Activated CD8-positive, alpha-beta memory T cell treated with anti-CD3 and anti-CD28 coated beads, Interleukin-2, amount 50 U/mL, for 1 hour (primary cell): Measurements from ENCODE around the gene C1RL.

Experiments
- DNase-seq: peaks from one replicate; pipeline ENCODE4 v3.0.0-alpha.2; 2020; ENCODE audit errors: extremely low read depth

The C1RL gene, protein sequence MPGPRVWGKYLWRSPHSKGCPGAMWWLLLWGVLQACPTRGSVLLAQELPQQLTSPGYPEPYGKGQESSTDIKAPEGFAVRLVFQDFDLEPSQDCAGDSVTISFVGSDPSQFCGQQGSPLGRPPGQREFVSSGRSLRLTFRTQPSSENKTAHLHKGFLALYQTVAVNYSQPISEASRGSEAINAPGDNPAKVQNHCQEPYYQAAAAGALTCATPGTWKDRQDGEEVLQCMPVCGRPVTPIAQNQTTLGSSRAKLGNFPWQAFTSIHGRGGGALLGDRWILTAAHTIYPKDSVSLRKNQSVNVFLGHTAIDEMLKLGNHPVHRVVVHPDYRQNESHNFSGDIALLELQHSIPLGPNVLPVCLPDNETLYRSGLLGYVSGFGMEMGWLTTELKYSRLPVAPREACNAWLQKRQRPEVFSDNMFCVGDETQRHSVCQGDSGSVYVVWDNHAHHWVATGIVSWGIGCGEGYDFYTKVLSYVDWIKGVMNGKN

DNA sequence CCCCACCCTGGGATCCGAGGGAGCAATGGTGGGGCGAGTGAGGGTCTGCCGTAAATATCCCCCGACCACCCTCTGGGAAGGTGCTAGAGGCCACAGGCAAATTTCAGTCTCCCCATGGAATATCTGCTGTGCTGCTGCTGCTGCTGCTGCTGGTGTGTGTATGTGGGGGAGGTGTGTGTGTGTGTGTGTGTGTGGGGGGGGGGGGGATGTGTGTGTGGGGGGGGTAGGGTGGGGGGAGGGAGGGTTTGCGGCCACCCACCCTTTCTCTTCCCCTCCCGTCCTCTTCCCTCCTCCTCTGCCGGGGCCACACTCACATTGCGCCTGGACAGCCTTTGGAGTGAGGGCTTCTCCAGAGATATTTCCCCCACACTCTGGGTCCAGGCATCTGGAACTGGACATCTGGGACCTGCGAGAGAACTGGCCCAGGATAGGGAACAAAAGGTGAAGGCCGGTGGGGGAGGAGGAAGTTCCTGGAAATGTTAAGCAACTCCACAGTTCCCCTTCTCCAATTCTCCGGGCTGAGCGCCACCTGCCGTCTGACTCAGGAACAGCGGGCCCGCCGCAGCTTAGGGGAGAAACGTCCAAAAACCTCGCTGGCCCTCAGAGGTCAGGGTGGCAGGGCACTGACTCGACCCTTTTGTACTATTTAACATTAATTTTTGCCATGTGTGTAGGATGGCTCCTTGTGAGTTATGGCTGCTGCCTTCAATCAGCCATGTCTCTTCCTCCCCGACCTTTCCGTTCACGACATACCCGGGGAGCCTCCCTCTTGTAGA, at the start of gene C1RL:
TSS of gene C1RL (minus strand) at position 419 of the 776 bp plus-strand sequence. CDS start at position 385, 34 bp downstream.
- DNase-seq = no peak

DNA sequence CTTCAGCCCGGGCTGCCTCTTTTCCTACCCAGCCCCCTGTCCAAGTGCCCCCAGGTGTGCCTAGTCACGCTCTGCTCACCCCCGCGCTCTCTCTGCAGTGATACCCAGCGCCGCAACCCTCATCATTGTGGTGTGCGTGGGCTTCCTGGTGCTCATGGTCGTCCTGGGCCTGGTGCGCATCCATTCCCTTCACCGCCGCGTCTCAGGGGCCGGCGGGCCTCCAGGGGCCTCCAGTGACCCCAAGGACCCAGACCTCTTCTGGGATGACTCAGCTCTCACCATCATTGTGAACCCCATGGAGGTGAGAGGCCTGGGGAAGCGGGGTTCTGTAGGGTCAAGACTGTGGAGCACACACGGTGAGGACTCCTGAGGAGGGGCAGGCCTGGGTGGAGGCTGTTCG, 48.4 kb upstream of the C1RL start:
- DNase-seq = no peak

DNA sequence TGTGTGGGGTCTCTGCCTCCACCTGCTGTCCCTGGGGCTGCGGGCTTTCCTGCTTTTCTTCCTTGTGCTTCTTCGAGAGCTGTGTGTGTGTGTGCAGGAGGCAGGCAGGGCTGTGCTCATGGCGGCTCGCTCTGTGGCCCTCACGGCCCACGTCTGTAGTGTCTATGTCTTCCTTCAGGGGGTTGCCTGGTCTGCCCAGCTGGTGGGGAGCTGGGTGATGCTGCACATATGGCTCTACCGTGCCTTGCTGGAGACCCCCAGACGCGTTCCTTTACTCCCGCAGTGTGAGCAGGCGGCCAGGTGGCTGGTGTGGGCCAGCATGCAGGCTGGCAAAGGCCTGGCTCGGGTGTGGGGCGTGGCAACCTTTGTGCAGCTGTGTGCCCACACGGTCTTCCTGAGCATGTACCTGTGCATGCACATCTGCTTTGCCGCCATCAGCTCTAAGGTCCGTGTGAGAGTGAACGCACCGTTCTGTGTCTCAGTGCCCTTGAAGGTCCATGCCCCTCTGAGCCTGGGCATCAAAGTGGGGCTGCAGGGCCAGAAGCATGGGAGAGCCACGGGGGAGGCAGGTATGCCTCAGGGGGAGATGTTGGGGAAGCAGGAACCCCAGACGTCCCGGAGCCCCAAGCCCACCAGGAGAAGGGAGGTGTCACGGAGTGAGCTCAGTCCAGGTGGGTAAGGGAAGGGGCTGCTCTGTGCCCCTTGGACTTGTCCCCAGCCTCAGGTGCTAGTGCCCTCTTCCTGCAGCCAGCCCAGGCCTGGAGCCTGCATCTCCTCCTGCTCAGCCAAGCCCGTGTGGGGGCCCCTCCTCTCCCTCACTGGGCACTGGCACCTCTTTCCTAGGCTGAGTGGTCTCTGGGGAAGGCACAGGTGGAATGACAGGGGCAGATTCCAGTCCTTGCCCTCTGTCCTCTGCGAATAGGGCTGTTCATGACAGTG, 47.5 kb upstream of the C1RL start:
- DNase-seq = no peak

DNA sequence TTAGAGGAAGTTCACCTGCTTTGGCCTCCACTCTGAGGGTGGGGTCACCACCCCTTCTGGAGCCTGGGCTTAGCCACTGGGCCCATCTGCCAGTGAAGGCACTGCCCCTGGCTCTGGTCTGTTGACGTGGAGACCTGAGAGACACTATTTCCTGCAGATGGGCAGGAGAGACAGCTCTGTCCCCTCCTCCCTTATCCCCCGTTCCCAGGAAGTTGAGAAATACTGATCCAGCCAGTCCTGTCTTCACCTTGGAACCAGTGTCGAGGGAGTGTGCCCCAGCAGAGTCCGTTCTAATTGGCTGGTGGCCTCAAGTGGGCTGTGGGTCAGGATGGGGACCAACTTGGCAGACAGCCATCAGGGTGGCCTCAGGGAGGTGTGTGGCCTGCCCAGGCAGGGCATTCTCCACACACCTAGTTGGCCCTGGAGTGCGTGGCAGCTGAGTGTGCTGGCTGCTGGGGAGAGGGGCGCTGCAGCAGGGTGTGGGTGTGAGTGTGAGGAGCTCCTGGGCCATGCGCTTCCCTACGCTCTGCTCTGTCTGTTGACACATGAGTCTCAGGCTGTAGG, 46.5 kb upstream of the C1RL start:
- DNase-seq = no peak

DNA sequence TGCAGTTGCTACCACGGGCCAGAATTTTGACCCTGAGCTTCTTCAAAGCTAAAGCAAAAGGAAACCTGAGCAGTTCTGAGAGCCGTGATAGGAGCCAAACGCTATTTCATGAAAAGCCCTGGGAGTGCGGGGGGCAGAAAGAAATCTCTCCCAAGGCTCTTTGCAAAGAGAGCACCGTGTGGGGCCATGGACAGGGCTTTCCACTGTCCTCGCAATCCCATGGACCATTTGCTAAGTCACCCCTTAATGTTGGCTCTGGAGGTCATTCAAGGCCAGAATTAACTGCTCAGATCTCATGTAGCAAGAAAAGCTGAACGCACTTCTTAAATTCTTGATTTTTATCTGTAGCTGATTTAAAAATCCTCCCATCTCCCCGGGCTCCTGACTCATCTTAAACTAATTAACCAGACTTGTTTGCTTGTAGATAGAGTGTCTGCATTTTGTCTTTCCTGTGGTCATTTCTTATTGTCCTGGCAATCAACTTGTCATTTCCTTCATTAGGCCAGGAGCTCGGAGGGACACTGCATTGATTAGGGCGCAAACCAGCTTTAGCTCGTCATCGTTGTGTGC, 46.0 kb upstream of the C1RL start:
- DNase-seq = no peak

DNA sequence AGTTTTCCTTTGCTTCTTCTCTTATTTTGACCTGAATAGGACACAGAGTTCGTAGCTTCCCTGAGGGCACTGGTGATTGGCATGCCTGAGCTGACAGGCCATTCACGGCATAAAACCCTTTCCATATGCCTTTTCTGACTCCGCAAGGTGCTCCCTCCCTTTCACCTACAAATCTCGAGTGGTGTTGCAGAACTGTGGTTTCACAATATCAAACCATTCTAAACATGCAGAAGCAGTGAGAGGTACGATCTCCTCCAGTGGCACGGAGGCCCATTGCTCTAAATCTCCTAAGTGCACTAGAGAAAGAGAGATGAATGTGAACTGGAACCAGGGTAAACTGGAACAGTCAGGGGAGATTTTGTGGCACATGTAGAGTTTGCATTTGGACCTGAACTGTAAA, 45.0 kb upstream of the C1RL start:
- no peak for DNase-seq

DNA sequence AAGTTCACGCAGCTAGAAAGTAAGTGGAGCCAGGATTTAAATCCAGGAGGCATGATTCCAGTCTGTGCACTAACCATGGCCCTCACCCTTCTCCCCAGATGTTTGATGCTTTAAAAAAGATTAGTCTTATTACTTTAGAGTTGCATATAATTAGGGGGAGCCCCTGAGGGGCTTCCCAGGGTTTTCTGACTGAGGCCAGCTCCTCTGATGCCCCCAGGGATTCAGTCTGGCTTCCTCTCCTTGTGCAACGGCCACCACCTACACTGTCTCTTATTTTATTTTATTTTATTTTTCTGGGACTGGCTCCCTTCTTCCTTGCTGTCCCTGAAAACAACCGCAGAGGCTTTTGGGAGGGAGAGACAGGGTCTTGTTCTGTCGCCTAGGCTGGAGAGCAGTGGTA, 43.8 kb upstream of the C1RL start:
- DNase-seq = no peak

DNA sequence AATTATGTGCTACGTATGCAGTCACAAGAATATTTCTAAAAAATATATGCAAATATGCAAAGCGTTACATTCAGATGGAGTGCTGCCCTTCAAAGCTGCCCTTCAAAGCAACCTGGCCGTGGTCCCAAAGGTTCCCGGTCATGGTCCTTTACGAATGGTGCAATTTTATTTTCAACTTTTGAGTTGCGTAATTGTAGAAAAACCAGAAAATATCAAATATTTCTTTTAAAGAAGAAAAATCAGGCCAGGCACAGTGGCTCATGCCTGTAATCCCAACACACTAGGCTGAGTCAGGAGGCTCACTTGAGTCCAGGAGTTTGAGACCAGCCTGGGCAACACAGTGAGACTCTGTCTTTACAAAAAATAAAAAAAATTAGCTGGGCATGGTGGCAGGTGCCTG, 42.5 kb upstream of the C1RL start:
- DNase-seq = no peak

DNA sequence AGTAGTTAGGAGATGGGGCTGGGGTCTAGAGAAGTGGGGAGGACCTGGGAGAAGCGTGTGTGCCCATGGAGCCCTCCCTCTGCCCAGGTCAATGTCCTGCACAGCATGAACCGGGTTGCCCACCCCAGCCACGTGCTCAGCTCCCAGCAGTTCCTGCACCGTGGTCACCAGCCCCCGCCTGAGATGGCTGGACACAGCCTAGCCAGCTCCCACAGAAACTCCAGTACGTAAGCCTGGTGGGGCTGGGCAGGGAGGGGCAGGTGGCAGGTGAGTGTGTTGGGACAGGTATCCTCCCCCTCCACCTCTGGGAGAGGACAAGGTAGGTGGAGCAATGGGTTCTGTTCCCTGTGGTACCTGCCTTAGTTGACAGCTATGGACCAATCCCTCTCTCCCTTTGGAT, 41.8 kb upstream of the C1RL start:
- no peak for DNase-seq

DNA sequence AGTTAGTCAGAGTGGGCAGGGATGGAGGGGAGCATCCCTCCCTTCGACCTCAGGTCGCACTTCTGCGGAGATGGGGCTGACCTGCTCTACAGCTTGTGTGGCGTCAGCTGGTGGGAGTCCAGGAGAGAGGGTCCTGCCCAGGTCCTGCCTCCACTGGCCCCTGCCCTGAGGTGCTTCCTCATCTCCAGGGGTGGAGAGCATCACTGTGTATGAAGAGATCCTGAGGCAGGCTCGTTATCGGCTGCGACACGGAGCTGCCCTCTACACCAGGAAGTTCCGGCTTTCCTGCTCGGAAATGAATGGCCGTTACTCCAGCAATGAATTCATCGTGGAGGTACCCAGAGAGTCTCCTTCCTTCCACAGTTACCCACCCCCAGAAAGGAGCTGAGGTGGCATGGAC, 41.3 kb upstream of the C1RL start:
- no peak for DNase-seq

DNA sequence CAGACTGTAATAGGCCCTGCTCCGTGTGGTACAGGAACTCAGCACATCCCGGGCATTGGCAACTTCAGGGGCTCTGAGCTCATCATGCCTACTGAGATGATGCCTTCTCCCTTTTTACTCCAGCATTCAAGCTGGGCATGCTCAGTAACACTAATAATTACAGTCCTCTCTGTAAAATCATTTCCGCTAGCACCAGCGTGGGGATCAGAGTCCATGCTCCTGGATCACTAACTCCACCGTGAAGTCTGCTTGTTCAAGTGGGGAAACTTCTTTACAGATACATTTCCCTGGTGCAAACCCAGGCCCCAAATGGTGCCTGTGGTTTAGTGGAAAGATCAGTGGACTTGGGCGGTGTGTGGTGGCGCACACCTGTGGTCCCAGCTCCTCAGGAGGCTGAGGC, 37.9 kb upstream of the C1RL start:
- DNase-seq = no peak

DNA sequence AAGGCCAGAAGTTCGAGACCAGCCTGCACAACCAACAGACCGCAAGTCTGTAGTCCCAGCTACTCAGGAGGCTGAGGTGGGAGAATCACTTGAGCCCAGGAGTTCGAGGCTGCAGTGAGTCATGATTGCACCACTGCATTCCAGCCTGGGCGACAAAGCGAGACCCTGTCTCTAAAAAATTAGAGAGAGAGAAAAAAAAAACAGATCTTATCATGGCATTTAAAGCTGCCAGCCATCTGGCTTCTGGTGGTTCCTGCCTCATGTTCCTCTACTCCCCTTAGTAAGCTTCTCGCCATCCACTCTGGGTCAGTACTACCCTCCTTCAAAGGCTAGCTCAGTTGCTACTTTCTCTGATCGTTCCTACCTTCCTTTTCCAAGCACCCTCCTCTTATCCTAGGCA, 37.2 kb upstream of the C1RL start:
- no peak for DNase-seq

DNA sequence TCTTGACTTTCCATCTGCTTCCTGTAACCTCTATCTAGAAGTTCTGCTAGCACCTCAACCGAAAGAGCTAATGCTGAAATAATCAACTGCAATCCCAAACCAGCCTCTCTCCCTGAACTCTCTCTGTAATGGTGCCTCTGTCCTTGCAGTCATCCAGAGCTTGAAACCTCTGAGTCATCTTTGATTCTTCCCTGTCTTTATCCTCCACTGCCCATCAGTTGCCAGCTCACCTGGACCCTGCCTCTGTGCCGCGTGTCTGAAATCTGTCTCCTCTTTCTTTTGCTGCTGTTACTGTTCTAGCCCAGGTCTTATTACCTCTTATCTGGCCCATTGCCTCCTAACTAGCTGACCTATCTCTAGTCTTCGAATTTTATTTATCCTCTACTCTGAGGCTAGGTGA, 36.7 kb upstream of the C1RL start:
- no peak for DNase-seq

DNA sequence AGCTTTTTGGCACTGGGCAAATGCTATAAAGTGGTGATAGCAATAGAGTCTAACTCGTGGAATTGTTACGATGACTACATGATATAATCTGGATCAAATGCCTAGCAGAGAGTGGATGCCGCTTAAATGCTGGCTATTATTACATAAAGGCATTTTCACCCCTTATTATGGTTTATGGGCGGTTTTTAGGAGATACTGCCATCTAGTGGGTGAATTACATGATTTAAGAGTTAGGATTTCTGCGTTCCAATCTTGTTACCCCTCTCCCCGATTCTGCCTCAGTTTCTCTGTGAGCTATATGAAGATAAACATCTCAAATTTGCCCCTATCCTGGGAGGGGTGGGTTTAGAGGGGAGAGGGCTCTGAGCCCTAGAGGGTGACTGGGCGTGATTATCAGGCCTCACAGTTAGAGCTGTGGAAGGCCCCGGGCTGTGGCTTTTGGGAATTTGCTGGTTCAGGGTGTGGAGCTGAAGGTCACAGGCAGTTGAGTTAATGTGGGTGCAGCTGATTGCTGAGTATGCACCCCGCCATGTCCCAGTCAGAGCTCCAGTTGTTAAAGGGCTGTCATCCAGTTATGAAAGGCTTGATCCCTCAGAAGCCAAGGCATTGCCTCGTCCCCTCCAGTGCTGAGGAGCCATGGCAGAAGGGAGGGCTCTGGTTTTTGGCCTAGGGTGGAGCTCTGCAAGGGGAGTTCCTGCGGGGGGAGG, 35.6 kb upstream of the C1RL start:
- DNase-seq = no peak

DNA sequence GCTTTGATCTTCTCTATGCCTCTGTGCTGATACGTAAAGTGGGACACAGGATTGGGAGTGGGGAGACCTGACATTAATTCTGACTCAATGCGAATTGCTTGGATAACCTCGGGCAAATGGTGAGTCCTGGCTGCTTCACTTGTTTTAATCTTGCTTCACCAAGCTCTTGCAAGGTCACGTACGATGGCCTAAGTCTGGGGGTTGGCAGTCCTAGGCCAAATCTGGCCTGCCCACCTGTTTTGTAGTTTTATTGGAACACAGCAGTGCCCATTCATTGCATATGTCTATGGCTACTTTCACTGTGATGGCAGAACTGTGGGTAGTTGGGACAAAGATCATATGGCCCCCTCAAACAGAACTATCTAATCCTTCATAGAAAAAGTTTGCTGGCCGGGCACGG, 34.5 kb upstream of the C1RL start:
- no peak for DNase-seq

DNA sequence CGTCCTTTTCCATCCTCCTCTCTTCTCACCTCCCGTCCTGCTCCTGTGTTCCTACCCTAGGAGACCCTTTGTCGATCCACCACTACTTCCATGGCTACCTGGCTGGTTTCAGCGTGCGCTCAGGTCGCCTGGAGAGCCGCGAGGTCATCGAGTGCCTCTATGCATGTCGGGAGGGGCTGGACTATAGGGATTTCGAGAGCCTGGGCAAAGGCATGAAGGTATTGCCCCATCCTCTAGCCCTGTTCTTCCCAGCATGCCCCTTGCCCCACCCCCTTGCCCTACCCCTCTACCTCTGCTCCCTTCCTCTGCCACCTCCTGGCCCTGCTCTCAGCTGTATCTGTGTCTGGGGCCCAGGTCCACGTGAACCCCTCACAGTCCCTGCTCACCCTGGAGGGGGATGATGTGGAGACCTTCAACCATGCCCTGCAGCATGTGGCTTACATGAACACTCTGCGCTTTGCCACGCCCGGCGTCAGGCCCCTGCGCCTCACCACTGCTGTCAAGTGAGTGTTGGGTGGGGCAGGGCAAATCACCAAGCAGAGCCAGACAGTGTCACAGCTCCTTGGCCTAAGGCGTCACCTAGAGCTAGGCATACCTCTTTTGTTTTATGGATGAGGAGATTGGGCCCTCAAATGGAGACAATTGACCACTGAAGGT, 33.9 kb upstream of the C1RL start:
- no peak for DNase-seq

DNA sequence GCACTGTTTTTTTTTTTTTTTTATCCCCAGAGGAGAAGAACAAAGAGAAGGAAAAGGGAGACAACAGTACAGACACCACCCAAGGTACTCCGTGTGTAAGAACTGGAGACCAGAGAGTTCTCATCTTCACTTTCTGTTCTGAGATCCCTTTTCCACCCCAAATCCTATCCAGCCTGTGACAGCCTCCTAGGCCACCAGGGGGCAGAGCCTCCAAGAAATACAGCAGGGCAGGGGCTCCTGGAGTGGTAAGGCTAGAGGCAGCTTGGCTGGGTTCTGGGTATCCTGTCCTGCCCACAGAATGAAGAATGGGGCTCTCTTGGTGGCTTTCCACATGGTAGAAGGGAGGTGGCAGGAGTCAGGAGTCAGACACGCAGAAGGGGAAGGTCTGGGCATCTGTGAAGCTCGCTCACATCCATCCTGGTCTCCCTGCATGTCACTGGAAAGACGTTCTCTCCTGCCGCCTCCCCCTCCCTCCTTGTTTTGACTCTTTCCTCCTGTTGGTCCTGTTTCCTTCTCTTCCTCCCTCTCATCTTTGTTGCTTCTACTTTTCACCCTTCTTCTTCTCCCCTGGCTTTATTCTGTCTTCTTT, 33.1 kb upstream of the C1RL start:
- no peak for DNase-seq

DNA sequence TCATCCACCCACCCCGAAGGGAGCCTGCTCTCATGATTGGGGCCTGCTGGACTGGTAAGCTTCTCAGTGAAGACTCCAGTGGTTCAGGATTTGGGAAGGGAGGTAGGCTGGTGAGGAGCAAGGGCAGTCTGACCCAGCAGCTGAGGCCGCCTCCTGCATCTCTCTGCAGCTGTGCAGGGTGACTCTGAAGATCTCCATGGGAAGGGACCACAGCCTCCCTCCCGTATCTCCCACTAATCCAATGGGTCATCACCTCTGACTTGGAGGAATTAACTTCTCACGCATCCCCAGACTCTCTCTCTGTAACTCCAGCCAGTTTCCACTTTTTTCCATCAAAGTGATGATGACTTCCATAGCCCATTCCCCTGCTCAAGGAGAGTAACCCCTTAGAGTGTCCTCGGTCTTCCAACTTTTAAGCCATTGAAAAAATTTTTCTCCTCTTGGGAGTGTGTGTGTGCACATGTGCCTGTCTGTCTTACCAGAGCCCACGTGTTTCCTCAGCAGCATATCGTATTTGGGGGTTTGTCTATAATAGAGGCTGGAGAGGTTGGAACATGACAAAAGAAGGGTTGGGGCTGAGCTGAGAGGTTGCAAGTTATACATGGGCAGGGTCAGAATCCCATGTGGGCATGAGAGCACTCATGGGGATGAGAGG, 32.5 kb upstream of the C1RL start:
- no peak for DNase-seq

DNA sequence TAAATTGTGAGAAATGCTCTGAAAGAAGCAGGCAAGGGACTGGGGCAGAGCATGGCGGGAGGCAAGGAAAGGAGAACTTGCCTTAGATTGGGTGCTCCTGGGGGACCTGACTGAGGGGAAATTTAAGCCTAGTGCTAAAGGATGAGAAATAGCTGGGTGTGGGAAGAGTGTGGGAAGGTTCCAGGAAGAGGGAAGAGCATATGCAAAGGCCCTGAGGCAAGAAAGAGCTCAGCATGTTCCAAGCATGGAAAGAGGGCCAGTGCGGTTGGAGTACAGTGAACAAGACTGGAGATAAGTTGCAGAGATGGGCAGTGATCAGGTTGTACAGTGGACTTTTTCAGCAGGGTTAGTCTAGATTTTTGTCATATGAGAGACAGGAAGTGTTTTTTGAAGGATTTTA, 30.2 kb upstream of the C1RL start:
- no peak for DNase-seq
